Thyroid gland (tissue), 4 donors: ENCODE results near the gene EGFL6. TPM values are rescaled to one million over a fixed set of nuclear protein-coding genes. Genes with fewer than 3 reads are reported as not detected.

ENCODE experiments used
- DNase-seq, 2 donors: peaks; one replicate each; pipeline ENCODE4 v3.0.0-alpha.2; 2019
- H3K27ac ChIP-seq, 3 donors: fragments of 200-600 bp; sonication (generic); 1 replicate in 2 of 3; 2 replicates in 1 of 3; pipeline ENCODE4 v1.5.1; 2016 to 2019; ENCODE audit warnings: mild to moderate bottlenecking in 1 of 3, moderate library complexity in 1 of 3
- H3K27me3 ChIP-seq: fragments of 200-600 bp; sonication (generic); one replicate; pipeline ENCODE4 v1.5.1; 2019
- H3K36me3 ChIP-seq, 2 donors: fragments of 200-600 bp; sonication (generic); one replicate each; pipeline ENCODE4 v1.5.1; 2016 to 2019
- H3K4me1 ChIP-seq, 2 donors: fragments of 200-600 bp; sonication (generic); one replicate each; pipeline ENCODE4 v1.5.1; 2017 to 2019
- H3K4me3 ChIP-seq, 3 donors: fragments of 200-600 bp; sonication (generic); replicated peaks in 1 of 3; 1 replicate in 2 of 3; 2 replicates in 1 of 3; pipeline ENCODE4 v1.5.1; 2016; ENCODE audit warnings: mild to moderate bottlenecking in 1 of 3
- H3K9me3 ChIP-seq: fragments of 200-600 bp; sonication (generic); one replicate; pipeline ENCODE4 v1.5.1; 2017
- CTCF ChIP-seq, 6 experiments: fragments of 200-600 bp in 3 of 6; fragments of 450-650 bp in 3 of 6; sonication (generic) in 3 of 6; IDR thresholded peaks; one replicate each; pipeline ENCODE4 v1.5.1; 2016 to 2019; ENCODE audit warnings: antibody characterized with exemption in 6 of 6, mild to moderate bottlenecking in 2 of 6, inconsistent platforms in 1 of 6, moderate library complexity in 1 of 6
- POLR2A ChIP-seq, 2 donors: fragments of 450-650 bp; IDR thresholded peaks; one replicate each; pipeline ENCODE4 v1.6.1; 2017; ENCODE audit warnings: antibody characterized with exemption in 2 of 2, mild to moderate bottlenecking in 2 of 2, moderate library complexity in 1 of 2
- WGBS, 2 donors: methylation state at CpG; one replicate each; pipeline ENCODE4 v1.1.5; 2017; 5-methylcytosine and 5-hydroxymethylcytosine counted together
- intact Hi-C: fragments of 100-400 bp; cut with DNase I; formaldehyde crosslinking; loops from one replicate; pipeline ENCODE4 v1.15.1; 2023
- total RNA-seq, 4 donors: library from RNA; depleted of rRNA; stranded (reverse); fragments of >200 nt; gene quantifications; one replicate each; pipeline ENCODE4 v1.2.3, GENCODE V29; 2016

EGFL6 gene
- total RNA-seq, 4 donors from 2014 or later, result not detected

GRCh38 chrX:13547671-13548070 is 21.7 kb upstream of the EGFL6 start:
- no peaks in the 10 kb centered on the region for H3K27me3 ChIP-seq
- no peak for DNase-seq
- no peak for TF ChIP-seq POLR2A (IDR thresholded peaks at IDR 0.05)
- no peak for TF ChIP-seq CTCF (IDR thresholded peaks at IDR 0.05)
- H3K4me1 ChIP-seq, result no peaks in the 10 kb centered on the region
- no peaks in the 10 kb centered on the region for H3K9me3 ChIP-seq
- H3K27ac ChIP-seq, result no peak overlapping the region
- intact Hi-C loops, result no loop called here
- H3K36me3 ChIP-seq, result no peaks in the 10 kb centered on the region
- H3K4me3 ChIP-seq, result no peak overlapping the region

GRCh38 chrX:13550346-13550745 is 19.1 kb upstream of the EGFL6 start:
- H3K4me3 ChIP-seq, result no peak overlapping the region
- no peak for TF ChIP-seq CTCF (IDR thresholded peaks at IDR 0.05)
- TF ChIP-seq POLR2A (IDR thresholded peaks at IDR 0.05), result no peak
- H3K4me1 ChIP-seq, result no peaks in the 10 kb centered on the region
- H3K27me3 ChIP-seq, result peaks cover 4% of the 10 kb centered on the region
- DNase-seq, result no peak
- no peak overlapping the region for H3K27ac ChIP-seq
- H3K9me3 ChIP-seq, result no peaks in the 10 kb centered on the region
- H3K36me3 ChIP-seq, result no peaks in the 10 kb centered on the region
- intact Hi-C loops, result no loop called here

- H3K4me3 ChIP-seq, result no peak overlapping the region
- H3K36me3 ChIP-seq, result no peaks in the 10 kb centered on the region
- 98 to 100% methylated on average over 3 of the region's 3 CpGs for WGBS, 2 donors
- TF ChIP-seq POLR2A (IDR thresholded peaks at IDR 0.05) (no peak), CTCF (IDR thresholded peaks at IDR 0.05) (no peak)
- H3K27ac ChIP-seq, result no peak overlapping the region
- H3K27me3 ChIP-seq, result peaks cover 4% of the 10 kb centered on the region
- intact Hi-C loops, result no loop called here
- no peaks in the 10 kb centered on the region for H3K9me3 ChIP-seq
- DNase-seq, result no peak
- H3K4me1 ChIP-seq, result no peaks in the 10 kb centered on the region
These were observed 17.8 kb upstream of the EGFL6 start for GRCh38 chrX:13551610-13552009.

GRCh38 chrX:13552892-13553291 is 16.5 kb upstream of the EGFL6 start:
- Histone ChIP-seq H3K4me1 (no peaks in the 10 kb centered on the region), H3K4me3 (no peak overlapping the region), H3K27me3 (peaks cover 4% of the 10 kb centered on the region), H3K36me3 (no peaks in the 10 kb centered on the region), H3K9me3 (no peaks in the 10 kb centered on the region), H3K27ac (no peak overlapping the region)
- WGBS, 2 donors, result 93 to 100% methylated on average over 1 of the region's 1 CpG
- TF ChIP-seq CTCF (IDR thresholded peaks at IDR 0.05), result no peak
- DNase-seq, result no peak
- intact Hi-C loops, result no loop called here

- no peak overlapping the region for H3K27ac ChIP-seq
- DNase-seq, result no peak
- no peaks in the 10 kb centered on the region for H3K36me3 ChIP-seq
- TF ChIP-seq CTCF (IDR thresholded peaks at IDR 0.05), result no peak
- no peak for TF ChIP-seq POLR2A (IDR thresholded peaks at IDR 0.05)
- WGBS, 2 donors, result 18 to 20% methylated on average over 2 of the region's 2 CpGs
- peaks cover 5% of the 10 kb centered on the region for H3K27me3 ChIP-seq
- intact Hi-C loops, result no loop called here
- no peak overlapping the region for H3K4me3 ChIP-seq
- peaks cover 0 to 6% of the 10 kb centered on the region in 2 donors for H3K4me1 ChIP-seq
- H3K9me3 ChIP-seq, result no peaks in the 10 kb centered on the region
These were observed 3.9 kb upstream of the EGFL6 start for GRCh38 chrX:13565511-13565910.
